Caki2 (cell line): ENCODE results near the gene BIRC7. TPM values are rescaled to one million over a fixed set of nuclear protein-coding genes. Genes with fewer than 3 reads are reported as not detected.
A peak's percentile ranks its signal among the peaks of the same experiment; 100 is the strongest.
"Not testable (repeated sequence)": the region's sequence is repeated elsewhere in the genome, so short reads cannot be mapped to it uniquely, and the experiment has no call there.

Experiments used
- DNase-seq: peaks from one replicate; pipeline ENCODE4 v3.0.0-alpha.2; 2015; ENCODE audit warnings: low read depth
- in situ Hi-C: cut with HindIII; loops from 2 replicates; pipeline ENCODE4 v1.10.0; 2016; ENCODE audit warnings: low sequenced_read_pairs, low pct_unique_long_range_greater_than_20kb, mixed read lengths
- total RNA-seq: library from RNA; depleted of rRNA; stranded (reverse); fragments of >200 nt; shearing (Covaris generic); gene quantifications from 2 replicates; pipeline ENCODE4 v1.2.3, GENCODE V29; 2014; ENCODE audit warnings: low replicate concordance

BIRC7 gene
- total RNA-seq, 1 experiment from 2014 or later, result not detected

- no peak for DNase-seq
- in situ Hi-C loops, result no loop called here
Measured at GRCh38 chr20:63238031-63238430, 2.3 kb downstream of the BIRC7 start.

DNA sequence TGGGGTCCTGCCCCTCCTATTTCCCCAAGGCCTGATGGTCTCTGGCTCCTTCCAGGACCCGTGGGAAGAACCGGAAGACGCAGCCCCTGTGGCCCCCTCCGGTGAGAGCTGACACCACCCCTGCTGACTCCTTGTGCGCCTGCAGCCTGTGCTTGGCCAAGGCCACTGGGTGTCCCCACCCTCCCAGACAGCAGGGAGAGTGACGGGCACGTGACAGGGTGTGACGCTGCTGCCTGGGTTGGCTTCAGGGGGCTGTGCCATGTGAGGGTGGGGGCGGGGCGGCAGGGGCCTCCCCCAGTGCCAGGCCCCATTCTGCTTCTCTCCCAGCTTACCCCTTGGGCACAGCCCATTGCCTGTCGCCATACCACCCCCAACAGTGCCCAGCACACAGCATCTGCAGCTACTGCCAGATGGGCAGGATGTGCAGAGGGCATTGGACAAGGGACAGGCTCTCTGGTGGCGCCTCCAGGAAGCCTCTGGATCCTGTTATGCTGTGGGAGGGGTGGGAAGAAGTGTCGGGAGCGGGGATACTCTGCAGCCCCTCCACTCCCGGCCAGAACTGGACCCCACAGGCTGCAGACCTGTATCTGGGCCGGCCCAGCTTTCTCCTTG is 2.9 kb downstream of the BIRC7 start:
- in situ Hi-C loops, result no loop called here
- DNase-seq, result peak; percentile 44

GRCh38 chr20:63239431-63239830 is 3.7 kb downstream of the BIRC7 start:
- no peak for DNase-seq
- in situ Hi-C loops, result no loop called here

GRCh38 chr20:63240004-63240403 is 4.3 kb downstream of the BIRC7 start:
- DNase-seq, result no peak
- in situ Hi-C loops, result no loop called here

DNA sequence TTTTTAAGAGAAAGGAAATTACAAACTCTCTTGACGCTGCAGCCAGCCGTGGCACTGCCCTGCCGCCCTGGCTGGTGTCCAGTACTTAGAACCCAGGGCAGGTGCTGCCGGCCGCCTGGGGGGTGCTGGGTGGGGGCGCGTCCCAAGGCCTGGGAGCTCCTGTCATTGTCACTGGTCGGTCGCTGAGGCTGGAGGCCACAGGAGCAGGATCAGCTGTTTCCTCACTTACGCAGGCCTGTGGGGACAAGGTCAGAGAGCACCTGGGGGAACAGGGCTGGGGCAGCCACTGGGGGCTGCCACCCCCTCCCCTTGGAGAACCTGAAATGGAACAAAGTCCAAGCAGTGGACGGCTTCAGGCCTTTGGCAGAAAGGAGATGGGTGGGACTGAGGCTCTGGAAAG is 5.6 kb downstream of the BIRC7 start:
- in situ Hi-C loops, result no loop called here
- no peak for DNase-seq

DNA sequence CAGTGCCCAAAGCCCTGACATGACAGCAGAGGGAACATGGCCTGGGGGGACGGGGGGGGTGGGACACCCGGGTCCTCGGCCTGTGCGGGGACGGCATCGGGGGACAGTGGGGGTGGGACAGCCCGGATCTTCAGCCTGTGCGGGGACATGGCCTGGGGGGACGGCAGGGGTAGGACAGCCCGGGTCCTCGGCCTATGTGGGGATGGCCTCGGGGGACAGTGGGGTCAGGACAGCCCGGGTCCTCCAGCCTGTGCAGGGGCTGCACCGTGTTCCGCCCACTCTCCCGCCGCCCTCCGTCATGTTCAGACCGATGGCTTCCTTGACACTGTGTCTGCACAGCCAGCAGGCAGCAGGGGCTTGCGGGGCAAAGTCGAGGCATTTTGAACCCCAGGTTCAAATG is 7.0 kb downstream of the BIRC7 start:
- DNase-seq, result no peak
- in situ Hi-C loops, result no loop called here

GRCh38 chr20:63243604-63244247 is 8.0 kb downstream of the BIRC7 start:
- no peak for DNase-seq
- in situ Hi-C loops, result no loop called here

DNA sequence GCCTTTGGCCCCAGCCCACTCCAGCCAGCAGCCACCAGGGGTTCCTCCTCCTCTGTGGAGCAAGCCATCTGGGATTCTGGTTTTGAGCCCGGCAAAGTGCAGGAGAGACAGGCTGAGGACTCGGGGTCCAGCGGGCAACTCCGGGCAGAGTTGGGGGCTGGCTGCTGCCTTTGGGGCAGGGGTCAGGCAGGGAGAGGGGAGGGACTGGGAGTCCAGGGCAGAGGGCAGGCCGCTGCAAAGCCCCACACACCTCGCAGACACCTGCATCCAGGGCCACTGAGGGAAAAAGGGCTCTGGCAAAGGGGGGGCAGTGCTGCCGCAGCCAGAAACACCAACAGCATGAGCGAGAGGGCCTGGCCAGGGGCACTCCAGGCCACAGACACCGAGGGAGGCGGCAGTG is 8.8 kb downstream of the BIRC7 start:
- in situ Hi-C loops, result no loop called here
- DNase-seq, result no peak

- in situ Hi-C loops, result no loop called here
- no peak for DNase-seq
Measured at GRCh38 chr20:63246490-63247288, 11.0 kb downstream of the BIRC7 start.

DNA sequence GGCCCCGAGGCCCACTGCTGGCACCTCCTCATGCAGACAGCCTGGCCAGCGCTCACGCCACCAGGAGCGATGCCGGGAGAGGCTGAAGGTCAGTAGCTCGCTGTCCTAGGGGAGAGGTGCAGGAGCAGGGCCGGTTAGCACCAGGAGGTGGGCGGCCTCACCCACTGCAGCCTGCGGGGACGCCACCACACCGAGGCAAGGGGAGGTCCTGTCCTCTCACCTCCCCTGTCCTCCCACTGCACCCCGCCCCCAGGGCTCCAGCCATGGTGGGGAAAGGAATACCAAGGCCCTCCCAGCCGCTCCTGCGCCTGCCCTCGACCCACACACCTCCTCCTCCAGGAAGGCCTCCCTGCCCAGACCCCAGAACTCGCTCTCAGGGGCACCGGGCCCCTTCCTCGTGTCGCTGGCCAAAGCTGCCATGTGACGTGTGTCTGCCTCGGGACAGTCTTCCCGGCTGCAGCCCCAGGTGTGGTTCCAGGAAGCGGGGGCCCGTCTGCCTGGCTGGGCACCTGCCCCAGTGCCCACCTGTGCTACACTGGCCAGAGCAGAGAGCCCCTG is 12.0 kb downstream of the BIRC7 start:
- in situ Hi-C loops, result no loop called here
- no peak for DNase-seq

- peak; percentile 70 for DNase-seq
- in situ Hi-C loops, result no loop called here
Measured at GRCh38 chr20:63248835-63249591, 13.3 kb downstream of the BIRC7 start.

- in situ Hi-C loops, result no loop called here
- DNase-seq, result no peak
Measured at GRCh38 chr20:63249891-63250290, 14.2 kb downstream of the BIRC7 start.

GRCh38 chr20:63251350-63251749 is 15.6 kb downstream of the BIRC7 start:
- in situ Hi-C loops, result not testable (repeated sequence)
- DNase-seq, result peak; percentile 65

DNA sequence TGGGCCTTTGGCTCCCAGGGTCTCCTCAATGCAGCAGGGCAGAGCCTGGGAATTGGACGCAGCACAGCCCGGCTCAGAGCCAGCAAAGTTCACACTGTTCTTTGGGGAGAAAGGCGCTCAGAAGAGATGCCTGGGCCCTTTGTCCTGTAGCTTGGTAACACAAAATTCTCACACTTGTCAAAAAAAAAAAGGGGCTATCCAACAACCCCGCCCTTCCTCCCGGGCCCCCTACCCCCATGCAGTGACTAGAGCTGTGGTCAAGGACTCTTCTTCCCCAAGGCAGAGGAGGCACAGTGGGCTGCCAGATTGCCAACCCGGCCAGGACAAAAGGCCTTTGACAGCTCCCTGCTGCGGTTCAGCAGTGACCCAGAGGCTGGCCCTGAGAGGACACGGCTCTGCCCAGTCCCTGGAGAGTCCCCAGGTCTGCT is 16.6 kb downstream of the BIRC7 start:
- in situ Hi-C loops, result no loop called here
- no peak for DNase-seq

- in situ Hi-C loops, result no loop called here
- DNase-seq, result no peak
Measured at GRCh38 chr20:63253065-63253437, 17.3 kb downstream of the BIRC7 start.

DNA sequence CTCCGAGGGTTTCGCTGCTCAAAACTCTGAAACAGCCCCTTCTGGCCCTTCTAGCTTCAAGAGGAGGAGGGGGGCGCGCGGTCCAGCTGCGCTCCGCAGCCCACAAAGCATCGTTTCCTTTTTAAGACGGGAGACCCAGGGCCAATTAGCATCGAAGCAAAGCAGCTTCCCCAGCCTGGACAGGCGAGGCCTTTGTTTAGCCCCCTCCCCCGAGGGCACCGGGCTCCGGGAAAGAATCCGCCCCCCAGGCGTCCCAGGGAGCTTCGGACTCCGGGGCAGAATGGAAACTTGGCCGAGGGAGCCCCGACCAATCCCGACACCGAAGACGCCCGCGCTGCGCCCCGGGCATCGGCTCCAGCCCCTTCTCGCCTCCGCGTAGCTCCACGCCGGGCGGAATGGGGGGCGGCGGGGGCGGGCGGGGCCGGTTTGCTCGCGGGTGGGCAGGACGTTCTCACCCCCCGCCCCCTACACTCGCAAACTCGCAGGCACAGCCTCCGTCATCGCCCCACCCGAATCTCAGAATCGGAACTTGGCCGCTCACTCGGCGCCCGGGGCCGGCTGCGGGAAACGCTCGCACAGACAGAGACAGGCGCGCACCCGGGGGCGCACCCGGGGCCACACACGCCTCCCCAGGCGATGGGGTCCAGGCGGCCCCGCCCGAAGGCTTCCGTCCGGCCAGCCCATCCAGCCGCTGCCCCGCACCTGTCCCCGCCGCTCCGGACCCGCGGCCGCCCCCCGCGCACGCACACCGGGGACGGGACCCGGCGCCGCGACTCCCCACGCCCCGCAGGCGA is 17.9 kb downstream of the BIRC7 start:
- DNase-seq, result no peak
- in situ Hi-C loops, result no loop called here

DNA sequence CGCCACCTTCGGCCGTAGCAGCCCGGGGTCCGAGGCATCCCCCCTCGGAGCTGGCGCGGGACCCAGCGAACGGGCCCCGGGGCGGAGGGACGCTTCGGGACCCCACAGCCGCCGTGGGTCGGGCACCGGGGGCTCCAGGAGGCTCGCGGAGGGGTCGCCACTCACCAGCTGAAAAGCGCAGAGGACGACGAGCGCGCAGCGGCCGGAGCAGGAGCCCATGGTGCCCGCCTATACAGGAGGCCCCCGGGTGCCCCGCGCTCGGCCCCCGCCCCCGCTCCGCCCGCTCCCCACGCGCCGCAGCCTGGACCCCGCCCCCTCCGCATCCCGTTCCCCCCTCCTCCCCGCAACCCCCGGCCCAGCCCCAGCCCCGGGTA is 18.5 kb downstream of the BIRC7 start, which contains the start of gene NKAIN4:
Gene NKAIN4 (minus strand): TSS at position 232 of the 374 bp plus-strand sequence. CDS start 13 bp downstream, at position 219.
- in situ Hi-C loops, result no loop called here

More for the DNA sequence above, 18.5 kb downstream of the BIRC7 start, which contains the start of gene NKAIN4:
- no peak for DNase-seq
